ENCODE results near the gene ALG10B. TPM values are rescaled to one million over a fixed set of nuclear protein-coding genes. Genes with fewer than 3 reads are reported as not detected.

ALG10B gene
- total and polyA plus RNA-seq, 9 of the 15 experiments (the other 6 are each of a cell fraction or from before 2014, with no cell fraction given): 0.34 to 3.3 (median 2.0) TPM

GRCh38 chr12:38327356-38327755, 10.8 kb downstream of the ALG10B start (continued):
- TF ChIP-seq BDP1 (IDR thresholded peaks at IDR 0.05; ENCODE audit: insufficient read depth, insufficient read length): no peak
- TF ChIP-seq NCOR1 (IDR thresholded peaks at IDR 0.05): no peak

GRCh38 chr12:38328306-38328895, 11.8 kb downstream of the ALG10B start:
- in situ Hi-C loops (cut with MboI): loop anchor here (25.0 kb wide), 2 partner anchors 784 to 934 kb away; no protein-coding TSS in a partner anchor
- Histone ChIP-seq H3K27me3 (ENCODE audit: control insufficient read depth in 2 of 2, insufficient read depth in 2 of 2, low read length in 2 of 2) (no peaks in the 10 kb centered on the region), H4K20me1 (replicated peaks; ENCODE audit: control insufficient read depth, insufficient read depth, low read length) (no peaks in the 10 kb centered on the region), H3K4me2 (ENCODE audit: insufficient read depth, low read length) (no peak overlapping the region), H3K9me1 (ENCODE audit: control insufficient read depth, insufficient read depth, low read length) (no peaks in the 10 kb centered on the region), H3K36me3 (ENCODE audit: control insufficient read depth, insufficient read depth, low read length) (no peaks in the 10 kb centered on the region), H3K27ac (ENCODE audit: extremely low read depth, low read depth, low read length) (no peak overlapping the region), H2AFZ (ENCODE audit: low read depth, low read length) (no peak overlapping the region), H3K9me3 (replicated peaks; ENCODE audit: control insufficient read depth, insufficient read depth, low read depth, low read length) (no peaks in the 10 kb centered on the region), H3K79me2 (ENCODE audit: control insufficient read depth, insufficient read depth, low read length) (no peaks in the 10 kb centered on the region), H3K4me3 (no peak overlapping the region), H3K9ac (ENCODE audit: insufficient read depth in 1 of 2, low read depth in 2 of 2, low read length in 2 of 2) (no peak overlapping the region), H3K4me1 (replicated peaks in 1 of 2; ENCODE audit: control insufficient read depth in 2 of 2, insufficient read depth in 2 of 2, low read length in 2 of 2) (no peaks in the 10 kb centered on the region)
- peak; percentile 64 for FAIRE-seq
- intact Hi-C loops (cut with micrococcal nuclease): loop anchor here (5.0 to 10.0 kb wide), 3 partner anchors 586 to 944 kb away; no protein-coding TSS in a partner anchor
- WGBS (ENCODE audit: insufficient coverage, low coverage, missing lambda C conversion rate): 10% methylated on average over 5 of the region's 6 CpGs
- ATAC-seq: no peak
- peak; percentile 2 to 48 (median 11) for DNase-seq (ENCODE audit: extremely low read depth in 1 of 4, low spot score in 3 of 4)
- BruUV-seq (replicated peaks): no TSS peak
- CTCF ChIA-PET (ENCODE audit: low intra/inter-chr PET ratio): interaction anchor here (1.6 kb wide), 1 partner anchor 945 kb away, joined by 6 read pairs; no protein-coding TSS in a partner anchor
- POLR2A ChIA-PET: no interaction called here
- TF ChIP-seq, protein P1, sequence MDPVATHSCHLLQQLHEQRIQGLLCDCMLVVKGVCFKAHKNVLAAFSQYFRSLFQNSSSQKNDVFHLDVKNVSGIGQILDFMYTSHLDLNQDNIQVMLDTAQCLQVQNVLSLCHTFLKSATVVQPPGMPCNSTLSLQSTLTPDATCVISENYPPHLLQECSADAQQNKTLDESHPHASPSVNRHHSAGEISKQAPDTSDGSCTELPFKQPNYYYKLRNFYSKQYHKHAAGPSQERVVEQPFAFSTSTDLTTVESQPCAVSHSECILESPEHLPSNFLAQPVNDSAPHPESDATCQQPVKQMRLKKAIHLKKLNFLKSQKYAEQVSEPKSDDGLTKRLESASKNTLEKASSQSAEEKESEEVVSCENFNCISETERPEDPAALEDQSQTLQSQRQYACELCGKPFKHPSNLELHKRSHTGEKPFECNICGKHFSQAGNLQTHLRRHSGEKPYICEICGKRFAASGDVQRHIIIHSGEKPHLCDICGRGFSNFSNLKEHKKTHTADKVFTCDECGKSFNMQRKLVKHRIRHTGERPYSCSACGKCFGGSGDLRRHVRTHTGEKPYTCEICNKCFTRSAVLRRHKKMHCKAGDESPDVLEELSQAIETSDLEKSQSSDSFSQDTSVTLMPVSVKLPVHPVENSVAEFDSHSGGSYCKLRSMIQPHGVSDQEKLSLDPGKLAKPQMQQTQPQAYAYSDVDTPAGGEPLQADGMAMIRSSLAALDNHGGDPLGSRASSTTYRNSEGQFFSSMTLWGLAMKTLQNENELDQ (CRISPR knock-in tag; IDR thresholded peaks at IDR 0.05; ENCODE audit: borderline replicate concordance): no peak
- peak; percentile 52 to 69 for TF ChIP-seq RAD21 (CRISPR knock-in tag; conservative IDR thresholded peaks at IDR 0.05 in 1 of 2, IDR thresholded peaks at IDR 0.05 in 1 of 2)
- TF ChIP-seq REST (IDR thresholded peaks at IDR 0.05; ENCODE audit: borderline replicate concordance): peak; percentile 36; the same call in 1 of the 2 replicates
- TF ChIP-seq REST (CRISPR knock-in tag; IDR thresholded peaks at IDR 0.05; ENCODE audit: low read depth): no peak
- no peak for TF ChIP-seq POLR2AphosphoS5 (IDR thresholded peaks at IDR 0.05; ENCODE audit: control insufficient read depth, insufficient read depth, low read depth, low read length)
- TF ChIP-seq BHLHE40 (IDR thresholded peaks at IDR 0.05; ENCODE audit: low read length): no peak

Measured in K562 (cell line).